Pancreas (tissue), 10 donors: ENCODE data around the gene SKIC8. TPM values are rescaled to one million over a fixed set of nuclear protein-coding genes. Genes with fewer than 3 reads are reported as not detected.

Experiments
- ATAC-seq, 4 donors: fragments of 200-7000 bp; cut with Tn5 transposase; one replicate each; pipeline versions ENCODE4 v1.8.0 to v1.9.1; 2020; ENCODE audit warnings: mild to moderate bottlenecking in 4 of 4, moderate library complexity in 4 of 4
- DNase-seq, 6 donors: peaks; one replicate each; pipeline ENCODE4 v3.0.0-alpha.2; 2020
- FAIRE-seq: peaks from 2 replicates; lab custom pipeline; 2012; peaks lifted over from hg19 to GRCh38; lab: Jason Lieb, UNC
- H3K27ac ChIP-seq, 4 donors: fragments of 200-600 bp; sonication (generic); 1 replicate in 3 of 4; 2 replicates in 1 of 4; pipeline versions ENCODE4 v1.5.0 to v1.8.0; 2020
- H3K27me3 ChIP-seq, 4 donors: fragments of 200-600 bp; one replicate each; pipeline ENCODE4 v1.8.0; 2021
- H3K36me3 ChIP-seq, 3 donors: fragments of 200-600 bp; sonication (generic) in 1 of 3; one replicate each; pipeline versions ENCODE4 v1.5.0 to v1.8.0; 2020 to 2021
- H3K4me1 ChIP-seq, 3 donors: fragments of 200-600 bp; one replicate each; pipeline ENCODE4 v1.8.0; 2021
- H3K4me3 ChIP-seq, 4 donors: fragments of 200-600 bp; sonication (generic) in 2 of 4; one replicate each; pipeline versions ENCODE4 v1.5.0 to v1.8.0; 2020 to 2021
- H3K9me3 ChIP-seq, 4 donors: fragments of 200-600 bp; one replicate each; pipeline ENCODE4 v1.8.0; 2021
- CTCF ChIP-seq, 4 donors: fragments of 200-600 bp; sonication (generic) in 3 of 4; IDR thresholded peaks; one replicate each; pipeline versions ENCODE4 v1.5.0 to v1.8.0; 2021; ENCODE audit warnings: antibody characterized with exemption in 4 of 4
- WGBS, 2 donors: extraction: QIAGEN DNeasy Blood & Tissue Kit; methylation state at CpG; one replicate each; pipeline ENCODE4 v1.1.7; 2013; 5-methylcytosine and 5-hydroxymethylcytosine counted together
- intact Hi-C, 3 donors: fragments of 100-400 bp; cut with DNase I; formaldehyde crosslinking; loops; one replicate each; pipeline versions ENCODE4 v1.11.1 to v1.14.2; 2022
- polyA plus RNA-seq, 2 donors: library from polyadenylated mRNA; stranded (reverse); fragments of 200-250 nt; gene quantifications; one replicate each; pipeline ENCODE4 v1.2.3, GENCODE V29; 2013
- total RNA-seq, 6 donors: library from RNA; stranded (reverse); fragmentation: NEBNext Ultra II Directional in 4 of 6; extraction: Animal tissue kit (Norgen Biotek cat#: 25700) in 4 of 6; gene quantifications; one replicate each; pipeline versions ENCODE4 v1.2.1 to v1.2.4, GENCODE V29; 2021 to 2023
- donor health status: healthy with polysubstance abuse.
- donor health status: DM: no; HTN: no; CAD: no; lungs with moderate emphysema.
- donor health status: DM: no; HTN: no; CAD: no.
- donor health status: control.
- donor health status: control.
- donor health status: Bipolar disorder and iron deficiency.
- donor health status: DM: yes; HTN: yes; CAD: no.
- donor health status: DM: no; HTN: no; CAD: no.
- donor health status: DM: no; HTN: no; CAD: no.
- donor health status: DM: yes; HTN: yes; CAD: no.

SKIC8 gene
- total and polyA plus RNA-seq, 8 donors = 17.2 to 44.6 (median 21.2) TPM

- Histone ChIP-seq H3K4me1 (no peaks in the 10 kb centered on the region), H3K27me3 (no peaks in the 10 kb centered on the region), H3K27ac (no peak overlapping the region), H3K36me3 (no peaks in the 10 kb centered on the region), H3K4me3 (no peak overlapping the region), H3K9me3 (no peaks in the 10 kb centered on the region)
- DNase-seq = no peak
- intact Hi-C loops = loop anchor here in 2 of 3 donors (5.0 to 10.0 kb wide), 2 partner anchors 111 to 114 kb away; no protein-coding TSS in a partner anchor
- peak in 3 of 4 donors; percentile 33 to 82 (median 48) for ATAC-seq
- 25 to 31% methylated on average over 3 of the region's 3 CpGs for WGBS, 2 donors
- no peak for FAIRE-seq
- no peak for TF ChIP-seq CTCF (IDR thresholded peaks at IDR 0.05)
Measured at GRCh38 chr15:78311292-78311691, 11.9 kb upstream of the SKIC8 start.

- no peaks in the 10 kb centered on the region for H3K36me3 ChIP-seq
- H3K4me3 ChIP-seq = no peak overlapping the region
- no peak overlapping the region for H3K27ac ChIP-seq
- intact Hi-C loops = loop anchor here (10.0 kb wide), 2 partner anchors 116 to 166 kb away; no protein-coding TSS in a partner anchor
- no peaks in the 10 kb centered on the region for H3K27me3 ChIP-seq
- H3K9me3 ChIP-seq = no peaks in the 10 kb centered on the region
- no peaks in the 10 kb centered on the region for H3K4me1 ChIP-seq
- DNase-seq (peak in 5 of 6 donors; percentile 41 to 83 (median 56)), ATAC-seq (peak; percentile 67 to 93 (median 91)), FAIRE-seq (no peak)
- peak; percentile 12 to 68 (median 57) for TF ChIP-seq CTCF (IDR thresholded peaks at IDR 0.05)
- whole genome bisulfite sequencing, 2 donors = 15 to 21% methylated on average over 9 of the region's 9 CpGs
Measured at GRCh38 chr15:78308422-78309032, 9.1 kb upstream of the SKIC8 start.

- 35 to 42% methylated on average over 6 of the region's 6 CpGs for WGBS, 2 donors
- ATAC-seq = no peak
- intact Hi-C loops = loop anchor here (10.0 kb wide), 2 partner anchors 117 to 167 kb away; no protein-coding TSS in a partner anchor
- FAIRE-seq = no peak
- H3K9me3 ChIP-seq = no peaks in the 10 kb centered on the region
- DNase-seq = no peak
- H3K4me1 ChIP-seq = no peaks in the 10 kb centered on the region
- no peak overlapping the region for H3K27ac ChIP-seq
- no peak overlapping the region for H3K4me3 ChIP-seq
- H3K36me3 ChIP-seq = no peaks in the 10 kb centered on the region
- no peak for TF ChIP-seq CTCF (IDR thresholded peaks at IDR 0.05)
- peaks cover 0 to 1% (median 0%) of the 10 kb centered on the region in 4 donors for H3K27me3 ChIP-seq
Measured at GRCh38 chr15:78307976-78308375, 8.6 kb upstream of the SKIC8 start.

GRCh38 chr15:78306176-78306774, 6.9 kb upstream of the SKIC8 start:
- H3K27ac ChIP-seq = no peak overlapping the region
- H3K9me3 ChIP-seq = no peaks in the 10 kb centered on the region
- no peak for TF ChIP-seq CTCF (IDR thresholded peaks at IDR 0.05)
- FAIRE-seq (no peak), ATAC-seq (no peak), DNase-seq (no peak)
- intact Hi-C loops = loop anchor here (10.0 kb wide), 2 partner anchors 119 to 169 kb away; no protein-coding TSS in a partner anchor
- H3K27me3 ChIP-seq = peaks cover 0 to 6% (median 0%) of the 10 kb centered on the region in 4 donors
- 57 to 65% methylated on average over 3 of the region's 3 CpGs for WGBS, 2 donors
- H3K36me3 ChIP-seq = no peaks in the 10 kb centered on the region
- H3K4me1 ChIP-seq = no peaks in the 10 kb centered on the region
- no peak overlapping the region for H3K4me3 ChIP-seq
